Measurements from ENCODE around the gene PPP1R8. TPM values are rescaled to one million over a fixed set of nuclear protein-coding genes. Genes with fewer than 3 reads are reported as not detected.
"Not testable (repeated sequence)": the region's sequence is repeated elsewhere in the genome, so short reads cannot be mapped to it uniquely, and the experiment has no call there.

The PPP1R8 gene
- total and polyA plus RNA-seq, 7 donors: 18.5 to 46.1 (median 25.7) TPM

GRCh38 chr1:27835501-27835900 is 4.9 kb downstream of the PPP1R8 start:
- H3K4me3 ChIP-seq: no peak overlapping the region
- TF ChIP-seq CTCF (IDR thresholded peaks at IDR 0.05): no peak
- no peaks in the 10 kb centered on the region for H3K9me3 ChIP-seq
- no peaks in the 10 kb centered on the region for H3K27me3 ChIP-seq (ENCODE audit: insufficient read depth in 3 of 3, low read length in 2 of 3)
- peaks cover 3 to 51% of the 10 kb centered on the region in 2 donors for H3K36me3 ChIP-seq (ENCODE audit: insufficient read depth in 1 of 2, low read depth in 1 of 2)
- 87 to 95% (median 90%) methylated on average over 1 of the region's 1 CpG for WGBS, 3 donors
- no peak for ATAC-seq
- DNase-seq: no peak
- H3K4me1 ChIP-seq: peaks cover 33% of the 10 kb centered on the region
- intact Hi-C loops (cut with DNase I): no loop called here
- no peak overlapping the region for H3K27ac ChIP-seq

- no peak for DNase-seq
- 95 to 96% (median 95%) methylated on average over 7 of the region's 7 CpGs for WGBS, 3 donors
These were observed 19.4 kb downstream of the PPP1R8 start for GRCh38 chr1:27849951-27850350.

GRCh38 chr1:27855085-27855484 is 24.5 kb downstream of the PPP1R8 start:
- H3K4me3 ChIP-seq: no peak overlapping the region
- no peaks in the 10 kb centered on the region for H3K27me3 ChIP-seq (ENCODE audit: insufficient read depth in 3 of 3, low read length in 2 of 3)
- 87 to 91% (median 90%) methylated on average over 6 of the region's 6 CpGs for WGBS, 3 donors
- H3K36me3 ChIP-seq (ENCODE audit: insufficient read depth in 1 of 2, low read depth in 1 of 2): peaks cover 3 to 18% of the 10 kb centered on the region in 2 donors
- ATAC-seq: no peak
- no peak for TF ChIP-seq CTCF (IDR thresholded peaks at IDR 0.05)
- no peak for DNase-seq
- no peaks in the 10 kb centered on the region for H3K4me1 ChIP-seq
- no peaks in the 10 kb centered on the region for H3K9me3 ChIP-seq
- H3K27ac ChIP-seq: no peak overlapping the region
- intact Hi-C loops (cut with DNase I): loop anchor here (5.0 kb wide), 1 partner anchor 122 kb away; no protein-coding TSS in a partner anchor

More at GRCh38 chr1:27849951-27850350, 19.4 kb downstream of the PPP1R8 start:
- H3K36me3 ChIP-seq (ENCODE audit: insufficient read depth in 1 of 2, low read depth in 1 of 2): peaks cover 3 to 69% of the 10 kb centered on the region in 2 donors
- no peak for ATAC-seq
- H3K4me3 ChIP-seq: no peak overlapping the region
- no peaks in the 10 kb centered on the region for H3K9me3 ChIP-seq
- no peak for TF ChIP-seq CTCF (IDR thresholded peaks at IDR 0.05)
- intact Hi-C loops (cut with DNase I): no loop called here
- no peaks in the 10 kb centered on the region for H3K4me1 ChIP-seq
- H3K27ac ChIP-seq: no peak overlapping the region
- no peaks in the 10 kb centered on the region for H3K27me3 ChIP-seq (ENCODE audit: insufficient read depth in 3 of 3, low read length in 2 of 3)

- Histone ChIP-seq H3K4me3 (no peak overlapping the region), H3K4me1 (no peaks in the 10 kb centered on the region), H3K9me3 (no peaks in the 10 kb centered on the region), H3K27ac (no peak overlapping the region), H3K36me3 (ENCODE audit: insufficient read depth in 1 of 2, low read depth in 1 of 2) (peaks cover 1 to 2% of the 10 kb centered on the region in 2 donors), H3K27me3 (ENCODE audit: insufficient read depth in 3 of 3, low read length in 2 of 3) (no peaks in the 10 kb centered on the region)
- intact Hi-C loops (cut with DNase I): loop anchor here (5.0 kb wide), 1 partner anchor 121 kb away; no protein-coding TSS in a partner anchor
- DNase-seq (no peak), ATAC-seq (no peak)
- WGBS, 3 donors: 62 to 67% (median 63%) methylated on average over 12 of the region's 12 CpGs
- no peak for TF ChIP-seq CTCF (IDR thresholded peaks at IDR 0.05)
These were observed 26.2 kb downstream of the PPP1R8 start for GRCh38 chr1:27856561-27857343.

GRCh38 chr1:27857552-27857951 is 27.0 kb downstream of the PPP1R8 start:
- not testable (repeated sequence) for H3K4me1 ChIP-seq; H3K27me3 ChIP-seq (ENCODE audit: insufficient read depth in 3 of 3, low read length in 2 of 3); DNase-seq; H3K4me3 ChIP-seq; H3K27ac ChIP-seq; H3K9me3 ChIP-seq; H3K36me3 ChIP-seq (ENCODE audit: insufficient read depth in 1 of 2, low read depth in 1 of 2)
- intact Hi-C loops (cut with DNase I): loop anchor here (5.0 kb wide), 1 partner anchor 120 kb away; no protein-coding TSS in a partner anchor
- 77 to 87% (median 85%) methylated on average over 11 of the region's 11 CpGs for WGBS, 3 donors
- peak in 1 of 4 donors; percentile 16 for ATAC-seq
